G401 (cell line): ENCODE results near the gene NAA50. TPM values are rescaled to one million over a fixed set of nuclear protein-coding genes. Genes with fewer than 3 reads are reported as not detected.

Experiments used
- DNase-seq: peaks from one replicate; pipeline ENCODE4 v3.0.0-alpha.2; 2015; ENCODE audit warnings: low spot score
- in situ Hi-C: cut with HindIII; loops from 2 replicates; pipeline ENCODE4 v1.10.0; 2016; ENCODE audit warnings: low sequenced_read_pairs, mixed read lengths
- total RNA-seq: library from RNA; depleted of rRNA; stranded (reverse); fragments of >200 nt; shearing (Covaris generic); gene quantifications from 2 replicates; pipeline ENCODE4 v1.2.3, GENCODE V29; 2014

NAA50 gene
- total RNA-seq, 1 experiment from 2014 or later: 60.2 TPM

GRCh38 chr3:113744941-113745755 lies 901 bp downstream of the NAA50 start:
- DNase-seq: peak; percentile 82
- in situ Hi-C loops: no loop called here

DNA sequence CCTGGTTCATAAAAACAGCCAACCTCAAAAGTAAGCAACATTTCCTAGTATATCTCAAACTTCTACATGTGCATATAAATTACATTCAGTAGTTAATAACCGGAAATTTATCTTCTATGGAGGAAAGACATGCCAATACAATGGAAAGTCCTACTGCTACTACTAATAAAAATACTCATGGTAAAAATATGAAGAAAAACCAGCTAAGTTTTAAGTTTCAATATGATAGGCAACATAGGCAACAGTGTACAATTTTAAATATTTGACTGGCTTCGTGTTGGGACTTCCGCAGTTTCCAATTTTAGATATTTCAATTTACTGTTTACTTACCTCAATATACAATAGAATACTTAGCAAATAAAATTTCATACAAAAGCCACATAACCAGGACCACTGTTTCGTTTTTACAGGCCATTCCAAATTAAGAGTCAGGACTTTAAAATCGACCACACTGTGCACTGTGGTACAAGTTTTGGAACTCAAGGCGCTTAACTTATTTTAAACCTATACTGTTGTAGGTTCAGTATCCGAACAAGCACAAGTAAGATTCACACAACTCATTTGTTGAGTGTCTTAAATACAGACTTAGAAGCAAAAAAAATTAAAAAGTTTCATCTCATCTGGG lies 2.9 kb downstream of the NAA50 start:
- in situ Hi-C loops: no loop called here
- DNase-seq: no peak

- DNase-seq: no peak
- in situ Hi-C loops: no loop called here
Observed at GRCh38 chr3:113741620-113742019, 4.4 kb downstream of the NAA50 start.

DNA sequence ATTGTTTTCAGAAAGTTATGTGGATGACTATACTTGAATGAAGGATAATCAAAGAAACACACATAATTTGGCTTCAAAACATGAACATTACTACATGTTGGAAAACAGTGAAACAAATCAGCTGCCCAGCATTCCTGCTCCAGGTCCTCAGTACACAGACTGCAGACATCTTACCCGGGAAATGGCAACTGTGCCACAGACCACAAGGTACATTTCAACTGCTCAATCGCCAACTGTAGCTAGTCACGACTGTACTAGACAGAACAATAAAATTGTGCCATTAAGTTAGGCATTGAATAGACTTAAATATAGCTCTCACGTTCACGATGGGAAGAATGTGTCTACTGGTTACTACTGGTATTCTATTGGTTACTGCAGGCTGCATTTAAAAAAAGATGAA lies 5.0 kb downstream of the NAA50 start:
- in situ Hi-C loops: no loop called here
- no peak for DNase-seq

DNA sequence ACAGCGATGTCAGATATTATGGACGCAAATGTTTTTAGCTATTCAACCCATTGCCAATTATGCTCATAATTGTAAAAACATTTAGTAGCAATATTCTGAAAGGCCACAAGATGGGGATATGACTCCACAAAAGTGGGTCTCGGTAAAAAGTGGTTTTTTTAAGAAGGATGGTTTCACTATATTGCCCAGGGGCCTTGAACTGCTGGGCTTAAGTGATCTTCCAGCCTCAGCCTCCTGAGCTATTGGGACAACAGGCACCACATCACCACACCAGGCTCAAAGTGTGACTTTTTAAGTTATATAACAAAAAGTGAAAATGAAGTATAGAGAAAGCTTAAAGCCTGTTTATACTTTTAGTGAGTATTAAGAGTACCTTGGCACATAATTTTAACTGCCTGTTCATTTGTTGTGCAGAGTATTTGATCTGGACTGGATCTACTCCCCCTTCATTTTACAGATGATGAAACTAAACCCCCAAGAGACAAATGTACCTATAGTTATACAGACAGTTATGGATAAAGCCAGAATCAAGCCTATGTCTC lies 9.4 kb downstream of the NAA50 start:
- DNase-seq: peak; percentile 75

GRCh38 chr3:113731694-113732093 lies 14.4 kb downstream of the NAA50 start:
- in situ Hi-C loops: no loop called here
- no peak for DNase-seq

More for the DNA sequence above, 9.4 kb downstream of the NAA50 start:
- in situ Hi-C loops: no loop called here

GRCh38 chr3:113730550-113730949 lies 15.5 kb downstream of the NAA50 start:
- no peak for DNase-seq
- in situ Hi-C loops: no loop called here

GRCh38 chr3:113728661-113729060 lies 17.4 kb downstream of the NAA50 start:
- DNase-seq: no peak

DNA sequence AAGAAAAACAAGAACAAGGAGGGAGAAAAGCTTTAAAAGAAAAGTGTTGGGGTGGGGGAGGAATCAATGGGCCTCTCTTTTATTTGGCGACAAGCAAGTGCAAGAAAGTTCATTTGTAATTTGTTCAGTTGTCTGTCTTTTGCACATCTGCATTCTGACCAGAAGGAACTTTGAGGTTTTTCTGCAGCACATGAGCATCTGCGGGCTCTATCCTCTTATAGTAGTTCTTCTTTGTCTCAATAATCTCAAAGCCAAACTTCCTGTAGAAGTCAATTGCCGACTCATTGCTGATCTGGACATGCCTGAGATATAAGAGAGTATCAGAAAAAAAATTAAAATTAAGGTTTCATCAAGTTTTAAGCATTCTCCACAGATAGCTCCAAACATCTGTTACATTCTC lies 24.4 kb downstream of the NAA50 start:
- DNase-seq: no peak
- in situ Hi-C loops: no loop called here

More at GRCh38 chr3:113728661-113729060, 17.4 kb downstream of the NAA50 start:
- in situ Hi-C loops: no loop called here

DNA sequence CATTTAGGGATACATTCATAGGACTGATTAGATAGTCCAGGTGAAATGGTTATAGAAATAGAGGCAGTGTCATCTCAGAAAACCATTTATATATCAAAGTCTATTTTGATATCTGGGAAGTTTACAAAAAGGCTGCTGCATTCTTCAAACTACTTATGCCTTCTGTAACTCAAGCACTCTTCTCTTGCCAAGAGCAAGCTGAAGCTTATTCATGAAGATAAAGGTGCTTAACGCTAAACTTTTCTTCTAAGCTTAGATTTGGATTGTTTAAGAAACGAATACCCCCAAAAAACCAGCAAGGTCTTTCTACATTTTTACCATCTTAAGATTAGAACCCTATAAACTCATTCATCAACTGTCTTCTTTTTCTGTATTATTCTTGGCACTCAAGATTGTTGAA lies 26.3 kb downstream of the NAA50 start:
- in situ Hi-C loops: no loop called here
- no peak for DNase-seq

GRCh38 chr3:113719294-113719693 lies 26.8 kb downstream of the NAA50 start:
- DNase-seq: no peak
- in situ Hi-C loops: no loop called here

- in situ Hi-C loops: no loop called here
- DNase-seq: no peak
Observed at GRCh38 chr3:113717818-113718217, 28.2 kb downstream of the NAA50 start.

- DNase-seq: no peak
Observed at GRCh38 chr3:113717308-113717707, 28.7 kb downstream of the NAA50 start.

GRCh38 chr3:113714702-113715101 lies 31.3 kb downstream of the NAA50 start:
- in situ Hi-C loops: no loop called here
- no peak for DNase-seq

More at GRCh38 chr3:113717308-113717707, 28.7 kb downstream of the NAA50 start:
- in situ Hi-C loops: no loop called here

DNA sequence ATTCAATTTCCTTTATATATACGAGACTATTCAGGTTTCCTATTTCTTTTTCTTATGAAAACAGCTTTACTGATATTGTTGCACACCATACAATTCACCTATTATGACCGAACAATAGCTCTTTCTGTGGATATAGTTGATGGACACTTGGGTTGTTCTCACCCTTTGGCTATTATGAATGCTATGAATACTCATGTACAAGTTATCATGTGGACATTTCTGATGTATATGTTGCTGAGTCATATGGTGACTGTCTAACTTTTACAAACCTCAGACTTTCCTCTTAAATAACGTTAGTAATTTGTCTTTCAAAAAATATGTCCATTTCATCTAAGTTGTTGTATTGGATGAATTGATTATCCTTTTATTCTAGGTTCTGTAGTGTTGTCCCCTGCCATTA lies 33.9 kb downstream of the NAA50 start:
- in situ Hi-C loops: no loop called here
- DNase-seq: no peak

DNA sequence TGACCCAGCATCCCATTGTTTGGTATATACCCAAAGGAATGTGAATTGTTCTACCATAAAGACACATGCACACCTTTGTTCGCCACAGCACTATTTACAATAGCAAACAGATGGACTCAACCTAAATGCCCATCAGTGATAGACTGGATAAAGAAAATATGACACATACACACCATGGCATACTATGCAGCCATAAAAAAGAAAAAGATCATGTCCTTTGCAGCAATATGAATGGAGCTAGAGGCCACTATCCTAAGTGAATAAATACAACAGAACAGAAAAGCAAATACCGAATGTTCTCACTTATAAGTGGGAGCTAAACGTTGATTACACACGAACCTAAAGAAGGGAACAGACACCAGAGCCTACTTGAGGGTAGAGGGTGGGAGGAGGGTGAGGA lies 38.2 kb downstream of the NAA50 start:
- in situ Hi-C loops: no loop called here

DNA sequence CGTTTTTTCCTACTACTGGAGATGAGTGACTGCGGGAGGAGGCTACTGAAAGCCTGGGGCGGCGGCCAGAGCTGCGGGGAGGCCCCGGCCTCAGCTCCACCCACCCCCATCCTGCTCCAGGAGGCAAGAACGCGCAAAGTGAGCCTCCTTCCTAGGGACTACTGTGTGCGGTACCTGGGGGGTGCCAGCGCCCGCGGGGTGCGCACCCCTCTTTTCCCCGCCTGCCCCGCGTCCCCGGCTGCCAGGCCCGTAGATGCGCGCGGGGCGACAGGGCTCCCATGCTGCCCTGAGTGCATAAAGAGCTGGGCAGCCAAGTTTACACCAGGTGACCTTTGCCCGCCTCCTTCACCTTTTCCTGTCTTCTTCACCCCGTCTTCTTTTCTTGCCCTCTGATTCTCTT lies 47.1 kb downstream of the NAA50 start:
- DNase-seq: no peak
- in situ Hi-C loops: no loop called here

More for the DNA sequence above, 38.2 kb downstream of the NAA50 start:
- no peak for DNase-seq

GRCh38 chr3:113698213-113698742 lies 47.8 kb downstream of the NAA50 start:
- no peak for DNase-seq
- in situ Hi-C loops: no loop called here

GRCh38 chr3:113697500-113698090 lies 48.5 kb downstream of the NAA50 start:
- DNase-seq: peak; percentile 59
- in situ Hi-C loops: no loop called here
